Amniotic epithelial cell (primary cell): Measurements from ENCODE around the gene CACNA1B.

ENCODE experiments used
- DNase-seq: peaks from one replicate; pipeline ENCODE4 v3.0.0-alpha.2; 2010; ENCODE audit warnings: low read depth

Gene CACNA1B

DNA sequence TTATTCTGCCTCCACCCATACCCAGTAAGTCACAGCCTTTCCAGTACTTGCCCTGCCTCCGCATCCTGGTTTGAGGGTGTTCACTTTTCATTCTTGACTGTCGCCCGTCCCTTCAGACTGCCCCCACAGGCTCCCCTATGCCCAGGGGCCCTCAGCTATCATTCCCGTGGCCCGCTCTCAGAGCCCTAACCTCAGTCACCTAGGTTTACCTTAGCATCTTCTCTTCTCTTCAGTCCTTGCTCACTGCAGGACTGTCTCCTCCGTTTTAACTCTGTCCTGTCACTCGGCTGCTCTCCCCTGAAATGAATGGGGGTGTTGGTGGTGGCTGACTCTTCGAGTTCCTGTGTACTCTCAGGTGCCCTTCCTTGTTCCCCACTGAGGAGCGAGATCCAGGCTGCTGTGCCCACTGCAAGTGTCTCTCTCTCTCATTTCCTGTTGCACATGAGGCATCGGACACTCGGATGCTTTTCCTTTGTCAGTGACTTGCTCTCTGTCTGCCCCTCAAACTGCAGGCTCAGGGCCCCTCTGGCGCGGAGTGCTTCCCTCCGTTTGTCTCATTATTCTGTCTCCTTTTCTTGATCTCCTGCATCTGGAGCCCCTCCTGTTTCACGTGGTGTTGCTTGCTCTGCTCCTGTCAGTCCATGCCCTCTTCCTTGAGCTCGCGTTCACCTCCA is 89.8 kb downstream of the CACNA1B start:
- no peak for DNase-seq

DNA sequence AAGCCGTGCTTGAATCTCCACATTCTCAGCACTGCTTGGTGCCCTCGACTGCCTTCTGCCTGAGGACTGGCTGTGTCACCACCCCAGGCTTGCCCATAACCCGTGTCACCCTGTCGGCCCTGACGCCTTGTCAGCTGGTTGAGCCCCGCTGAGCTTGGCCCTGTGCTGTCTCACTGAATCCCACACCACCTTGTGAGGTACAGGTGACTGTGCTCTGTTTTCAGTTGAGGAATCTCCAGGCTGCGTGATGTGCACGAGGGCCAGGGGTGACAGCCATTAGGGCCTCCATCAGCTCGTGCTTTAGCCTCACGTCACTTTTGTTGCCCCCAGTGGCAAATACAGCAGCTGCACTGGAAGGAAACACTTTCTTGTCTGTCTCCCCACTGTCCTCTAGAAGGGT is 90.7 kb downstream of the CACNA1B start:
- no peak for DNase-seq

DNA sequence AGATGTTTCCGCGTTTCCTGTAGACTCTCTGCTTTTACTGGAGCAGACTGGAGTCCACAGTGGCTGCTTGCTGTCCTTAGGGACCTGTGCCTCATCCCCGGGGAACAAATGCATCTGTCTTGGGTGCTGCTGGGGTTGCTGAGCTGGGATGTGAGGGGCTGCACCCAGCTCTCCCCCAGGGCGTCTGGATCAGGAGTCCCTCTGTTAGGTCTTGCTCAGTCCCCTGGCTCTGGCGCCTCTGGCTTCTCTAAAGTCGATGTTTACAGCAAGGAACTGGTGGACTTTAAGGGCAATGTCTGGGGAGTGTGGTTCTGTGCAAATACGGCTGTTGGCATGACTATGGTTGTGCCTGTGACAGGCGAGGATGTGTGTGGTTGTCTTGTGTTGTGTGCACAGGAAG is 91.4 kb downstream of the CACNA1B start:
- DNase-seq = no peak

DNA sequence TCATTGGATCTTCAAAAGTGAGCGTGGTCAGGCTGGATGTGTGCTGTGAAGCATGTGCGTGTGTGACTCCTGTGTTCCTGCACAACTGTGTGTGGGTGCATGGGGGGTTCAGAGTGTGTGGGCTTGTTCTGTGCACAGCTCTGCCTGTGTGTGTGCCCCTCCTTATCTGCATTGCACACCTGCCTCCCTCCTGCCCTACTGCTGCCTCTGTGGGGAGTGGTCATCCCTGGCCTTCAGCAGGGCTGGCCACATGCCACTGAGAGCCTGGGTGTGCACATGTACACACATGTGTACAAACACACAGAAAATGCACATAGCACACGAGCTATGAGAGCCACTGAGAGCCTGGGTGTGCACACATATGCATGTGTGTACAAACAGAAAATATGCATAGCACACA is 92.1 kb downstream of the CACNA1B start:
- no peak for DNase-seq

DNA sequence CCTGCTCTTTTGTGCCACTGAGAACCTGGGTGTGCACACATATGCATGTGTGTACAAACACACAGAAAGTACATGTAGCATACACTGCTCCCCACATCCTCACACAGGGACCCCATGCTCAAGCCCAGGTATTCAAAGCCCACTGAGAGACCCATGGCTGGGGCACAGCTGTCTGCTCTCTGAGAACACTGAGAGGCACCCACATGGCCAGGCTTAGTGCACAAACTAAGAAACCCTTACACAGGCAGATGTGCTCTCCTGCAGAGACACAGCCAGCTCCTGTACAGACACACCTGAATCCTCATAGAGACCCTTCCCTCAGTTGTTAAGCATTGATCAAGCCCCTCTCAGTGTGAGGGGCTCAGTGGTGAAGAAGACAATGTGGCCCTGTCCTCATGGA is 92.5 kb downstream of the CACNA1B start:
- DNase-seq = no peak

DNA sequence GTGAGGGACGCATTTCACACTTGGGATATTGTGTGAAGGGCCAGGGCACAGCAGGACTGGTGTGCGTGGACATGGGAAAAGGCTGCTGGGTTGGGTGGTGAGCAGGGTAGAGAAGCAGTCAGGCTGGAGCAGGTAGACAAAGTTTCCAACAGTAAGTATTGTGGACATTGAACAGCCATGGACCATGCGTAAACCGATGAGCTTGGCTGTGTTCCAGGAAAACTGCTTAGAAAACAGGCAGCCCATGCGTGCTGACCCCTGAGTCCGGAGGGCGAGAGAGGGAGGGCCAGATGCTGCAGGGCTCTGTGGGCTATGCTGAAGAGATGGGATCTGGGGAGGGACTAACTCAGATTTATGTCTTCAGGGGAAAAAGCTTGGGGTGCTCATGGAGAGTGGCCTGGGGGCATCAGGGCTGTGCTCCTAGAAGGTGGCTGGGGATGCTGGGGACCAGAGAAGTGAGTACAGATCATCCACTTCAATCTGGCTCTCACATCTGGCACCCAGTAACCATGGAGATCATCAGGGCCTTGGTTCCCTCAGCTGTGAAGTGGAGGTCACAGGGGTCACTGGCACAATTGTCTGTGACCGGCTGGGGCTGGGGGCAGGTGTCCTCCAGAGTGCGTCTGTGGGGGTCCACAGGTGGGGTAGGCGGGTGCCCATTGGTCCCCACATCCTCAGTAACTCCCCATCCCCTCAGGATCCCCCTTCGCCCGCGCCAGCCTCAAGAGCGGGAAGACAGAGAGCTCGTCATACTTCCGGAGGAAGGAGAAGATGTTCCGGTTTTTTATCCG is 93.3 kb downstream of the CACNA1B start:
- DNase-seq = no peak

DNA sequence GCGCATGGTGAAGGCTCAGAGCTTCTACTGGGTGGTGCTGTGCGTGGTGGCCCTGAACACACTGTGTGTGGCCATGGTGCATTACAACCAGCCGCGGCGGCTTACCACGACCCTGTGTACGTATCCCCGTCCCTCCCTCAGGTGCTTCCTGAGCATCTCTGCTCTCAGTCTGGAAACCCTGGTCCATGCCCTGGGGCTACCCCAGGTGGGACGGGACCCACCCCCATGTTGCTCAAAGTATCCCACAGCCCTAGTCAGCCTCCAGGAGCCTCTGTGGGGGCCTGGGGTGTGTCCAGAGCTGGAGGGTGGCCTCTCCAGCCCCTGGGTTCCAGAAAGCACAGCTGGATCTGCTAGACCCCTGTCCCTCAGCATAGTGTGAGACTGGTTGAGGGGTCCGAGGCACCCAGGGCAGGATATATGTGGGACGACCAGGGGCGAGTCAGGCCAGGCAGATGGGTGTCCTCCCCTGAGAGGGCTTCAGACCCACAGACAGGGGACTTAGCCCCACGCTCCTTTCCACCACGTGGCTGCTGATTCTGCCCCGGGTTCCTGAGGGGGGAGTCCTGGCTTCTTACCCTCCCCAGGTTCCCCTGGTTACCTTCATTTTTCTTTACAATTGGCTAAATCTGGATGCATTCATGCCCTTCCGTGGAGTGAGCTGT is 94.0 kb downstream of the CACNA1B start:
- no peak for DNase-seq

DNA sequence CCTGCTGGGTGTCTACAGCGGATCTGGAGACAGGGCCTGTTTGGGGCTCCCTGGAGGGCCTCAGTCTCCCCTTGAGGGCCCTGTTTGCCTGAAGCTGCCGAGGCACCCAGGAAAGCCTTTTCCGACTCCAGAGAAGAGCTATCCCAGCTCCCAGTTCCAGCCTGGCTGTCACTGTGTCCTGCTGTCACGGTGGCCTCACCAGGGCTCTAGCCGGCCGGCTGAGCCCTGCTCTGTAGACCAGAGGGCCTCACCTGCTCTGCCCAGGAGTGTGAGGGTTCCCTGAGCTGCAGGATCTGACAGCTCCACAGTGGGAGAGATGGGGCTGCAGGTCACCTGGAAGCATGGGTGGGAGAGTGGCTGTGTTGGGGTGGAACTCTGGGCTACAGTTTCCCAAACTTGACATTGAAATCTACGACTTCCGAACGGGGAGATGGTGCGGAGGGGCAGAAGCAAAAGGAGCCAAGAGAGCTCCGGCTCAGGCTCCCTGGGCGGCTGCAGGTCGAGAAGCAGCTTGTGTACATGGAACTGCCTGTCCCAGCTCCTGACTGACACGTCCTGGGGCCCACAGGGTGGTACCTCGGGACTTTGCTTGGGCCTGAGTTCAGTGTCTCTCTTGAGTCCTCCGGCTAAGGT is 94.9 kb downstream of the CACNA1B start:
- DNase-seq = no peak

DNA sequence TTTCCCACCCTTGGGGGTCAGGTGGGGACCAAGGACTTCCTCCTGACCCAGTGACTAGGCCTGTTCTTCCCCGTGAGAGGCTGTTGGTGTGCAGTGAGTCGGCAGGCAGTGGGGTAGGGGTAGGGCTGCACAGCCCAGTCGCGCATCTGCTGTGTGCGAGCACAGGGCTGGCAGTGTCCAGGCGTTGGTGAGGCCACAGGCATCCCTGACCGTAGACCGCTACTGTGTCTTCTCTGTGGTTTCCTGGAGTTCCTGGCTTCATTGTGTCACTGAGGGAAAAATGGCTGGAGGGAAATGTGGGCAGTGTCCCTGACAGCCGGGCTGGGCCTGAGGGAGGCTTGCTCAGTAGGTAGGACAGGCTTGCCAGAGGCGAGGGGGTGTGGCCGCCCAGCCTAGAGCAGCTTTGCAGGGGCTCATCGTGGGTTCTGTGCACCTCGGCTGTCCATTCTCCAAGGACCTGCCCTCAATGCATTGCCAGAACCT is 95.4 kb downstream of the CACNA1B start:
- no peak for DNase-seq

DNA sequence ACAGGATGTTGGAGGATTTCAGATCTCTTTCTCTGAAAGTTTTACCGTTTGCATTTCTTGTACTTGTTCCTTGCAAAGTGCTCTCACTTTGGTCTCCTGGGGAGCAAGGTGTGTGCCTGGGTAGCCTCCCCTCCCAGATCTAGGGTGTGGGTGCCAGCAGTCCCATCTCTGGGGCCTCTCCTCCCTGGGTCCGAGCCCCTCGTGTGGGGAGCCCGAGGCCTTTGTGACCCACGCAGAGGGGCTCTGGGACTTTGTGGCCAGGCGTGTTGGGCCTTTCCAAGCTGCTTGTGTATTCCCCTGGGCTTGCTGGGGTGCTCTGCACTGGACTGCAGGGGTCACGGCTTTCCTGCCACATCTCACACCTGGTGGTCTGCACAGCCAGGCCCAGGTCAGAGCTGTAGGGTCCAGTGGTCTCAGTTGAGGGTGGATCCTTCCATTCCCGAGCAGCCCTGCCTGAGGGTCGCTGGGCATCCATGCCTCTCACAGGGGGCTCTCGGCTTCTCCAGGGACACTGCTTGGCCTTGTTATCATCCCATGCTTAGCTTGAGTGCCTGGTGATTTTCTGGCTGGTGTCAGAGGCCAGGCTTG is 96.3 kb downstream of the CACNA1B start:
- no peak for DNase-seq

DNA sequence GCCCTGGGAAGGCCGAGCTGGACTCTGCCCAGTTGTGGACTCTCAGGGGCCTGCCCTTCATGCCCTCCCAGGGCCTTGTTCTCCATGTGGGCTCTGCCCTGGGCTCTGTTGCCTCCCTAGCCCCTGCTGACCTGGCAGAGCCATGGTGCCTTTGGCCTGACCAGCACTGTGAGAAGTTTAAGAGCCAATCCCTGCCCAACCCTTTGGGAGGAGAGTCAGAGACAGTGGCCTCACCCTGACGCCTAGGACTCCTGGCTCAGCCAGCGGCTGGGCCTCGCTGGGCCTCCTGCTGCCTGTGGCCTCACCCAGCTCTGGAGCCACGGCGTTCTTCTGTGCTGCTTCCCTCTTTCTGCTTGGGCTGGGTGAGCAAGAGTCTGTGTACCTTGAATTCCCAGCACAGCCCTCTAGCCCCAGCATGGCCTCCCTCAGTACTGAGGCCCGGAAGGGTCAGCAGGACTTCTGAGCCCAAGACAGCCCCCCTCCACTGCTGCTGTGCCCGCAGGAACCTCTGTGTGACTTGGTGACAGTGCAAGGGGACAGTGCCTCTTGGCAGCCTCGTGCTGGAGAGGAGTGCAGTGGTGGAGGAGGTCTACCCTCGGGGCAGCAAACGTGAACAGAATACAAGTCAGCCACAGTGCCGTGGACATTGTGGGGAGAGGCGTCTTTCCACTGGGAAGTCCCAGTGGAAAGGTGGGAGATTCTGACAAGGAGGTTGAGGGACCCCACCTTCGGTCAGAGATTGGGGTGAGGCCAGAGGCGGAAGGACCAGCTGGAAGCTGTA is 97.4 kb downstream of the CACNA1B start:
- no peak for DNase-seq

DNA sequence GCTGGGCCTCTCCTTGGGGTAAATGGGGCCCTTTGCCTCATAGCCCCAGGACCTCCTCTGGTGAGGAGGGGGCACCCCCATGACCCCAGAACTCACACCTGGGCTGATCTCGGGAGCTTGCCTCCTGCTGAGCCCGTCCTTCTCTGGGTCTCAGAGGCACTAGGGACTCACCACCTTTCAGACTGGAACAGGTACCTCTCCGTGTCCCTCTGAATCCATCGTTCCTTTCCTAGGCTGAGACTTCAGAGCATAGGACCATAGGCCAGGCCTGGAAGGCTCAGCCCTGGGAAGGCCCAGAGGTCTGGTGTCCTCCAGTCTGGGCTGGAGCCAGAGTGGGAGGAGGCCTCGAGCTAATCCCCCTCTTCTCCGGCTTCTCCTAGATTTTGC is 97.9 kb downstream of the CACNA1B start:
- DNase-seq = no peak

DNA sequence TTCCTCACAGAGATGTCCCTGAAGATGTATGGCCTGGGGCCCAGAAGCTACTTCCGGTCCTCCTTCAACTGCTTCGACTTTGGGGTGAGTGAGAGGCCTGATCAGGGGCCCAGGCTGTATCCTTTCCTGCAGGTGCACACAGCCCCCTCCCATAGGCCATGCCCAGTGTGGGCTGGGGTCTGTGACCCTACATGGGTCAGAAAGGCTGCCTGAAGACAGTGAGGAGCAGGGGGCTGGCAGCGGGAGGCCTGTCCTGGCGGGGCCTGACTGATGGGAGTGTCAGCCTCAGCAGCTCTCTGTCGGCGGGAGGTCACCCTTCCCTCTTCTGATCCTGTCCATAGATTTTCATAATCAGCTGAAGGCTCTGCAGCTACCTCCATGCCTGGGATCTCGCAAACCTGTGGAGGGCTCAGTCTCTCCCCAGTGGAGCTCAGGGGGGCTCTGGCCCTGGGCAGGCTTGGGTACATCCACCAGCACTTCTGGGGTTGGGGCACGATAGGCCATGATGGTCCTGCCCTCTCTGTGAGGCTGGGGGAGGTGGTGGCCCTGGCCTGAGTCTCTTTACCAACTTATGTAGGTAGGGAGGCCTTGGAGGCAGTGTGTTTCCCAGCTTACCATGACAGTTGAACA is 98.5 kb downstream of the CACNA1B start:
- DNase-seq = no peak

DNA sequence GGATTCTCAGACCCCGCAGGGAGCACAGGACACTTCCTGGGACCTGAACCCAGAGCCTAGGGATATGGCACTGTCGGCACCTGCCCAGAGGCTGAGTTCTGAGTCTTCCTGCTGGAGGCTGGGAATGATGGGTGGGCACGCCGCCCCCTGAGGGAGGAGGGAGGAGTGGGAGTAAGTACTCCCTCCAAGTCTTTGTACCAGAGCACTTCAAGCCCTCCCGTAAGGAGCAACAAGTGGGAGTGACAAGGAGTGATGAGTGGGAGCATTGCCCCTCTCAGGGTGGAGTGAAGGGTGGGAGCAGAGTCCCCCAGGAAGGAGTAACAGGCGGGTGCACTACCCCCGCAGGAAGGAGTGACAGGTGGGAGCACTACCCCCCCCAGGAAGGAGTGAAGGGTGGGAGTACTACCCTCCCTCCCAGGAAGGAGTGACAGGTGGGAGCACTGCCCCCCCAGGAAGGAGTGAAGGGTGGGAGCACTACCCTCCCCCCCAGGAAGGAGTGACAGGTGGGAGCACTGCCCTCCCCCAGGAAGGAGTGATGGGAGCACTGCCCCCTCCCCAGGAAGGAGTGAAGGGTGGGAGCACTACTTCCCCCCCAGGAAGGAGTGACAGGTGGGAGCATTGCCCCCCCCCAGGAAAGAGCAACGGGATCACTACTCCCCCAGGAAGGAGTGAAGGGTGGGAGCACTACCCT is 100.1 kb downstream of the CACNA1B start:
- DNase-seq = no peak

DNA sequence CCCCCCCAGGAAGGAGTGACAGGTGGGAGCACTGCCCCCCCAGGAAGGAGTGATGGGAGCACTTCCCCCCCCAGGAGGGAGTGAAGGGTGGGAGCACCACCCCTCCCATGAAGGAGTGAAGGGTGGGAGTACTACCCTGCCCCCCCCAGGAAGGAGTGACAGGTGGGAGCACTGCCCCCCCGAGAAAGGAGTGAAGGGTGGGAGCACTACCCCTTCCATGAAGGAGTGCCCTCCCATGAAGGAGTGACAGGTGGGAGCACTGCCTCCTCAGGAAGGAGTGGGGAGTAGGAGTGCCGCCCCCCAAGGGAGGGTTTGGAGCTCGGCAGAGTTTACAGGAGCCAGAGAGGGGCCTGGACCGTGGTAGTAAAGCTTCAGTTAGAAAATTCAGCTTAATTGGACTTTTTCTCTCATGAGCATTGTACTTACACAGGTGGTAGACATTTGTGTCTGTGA is 100.7 kb downstream of the CACNA1B start:
- no peak for DNase-seq

DNA sequence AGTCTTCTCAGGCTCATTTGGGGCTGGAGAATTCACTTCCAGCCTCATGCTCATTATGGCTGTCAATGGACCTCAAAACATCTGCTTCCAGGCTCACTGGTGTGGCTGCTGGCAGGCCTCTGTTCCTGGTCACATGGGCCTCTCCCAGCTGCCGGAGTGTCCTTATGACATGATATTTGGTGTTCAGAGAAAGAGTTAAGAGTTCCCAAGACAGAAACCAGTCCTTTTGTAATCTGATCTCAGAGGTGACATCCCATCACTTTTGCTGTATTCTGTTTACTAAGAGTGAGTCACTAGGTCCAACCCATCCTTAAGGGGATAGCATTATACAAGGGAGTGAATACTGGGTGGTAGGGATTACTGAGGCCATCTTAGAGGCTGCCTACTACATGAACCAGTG is 104.6 kb downstream of the CACNA1B start:
- no peak for DNase-seq

DNA sequence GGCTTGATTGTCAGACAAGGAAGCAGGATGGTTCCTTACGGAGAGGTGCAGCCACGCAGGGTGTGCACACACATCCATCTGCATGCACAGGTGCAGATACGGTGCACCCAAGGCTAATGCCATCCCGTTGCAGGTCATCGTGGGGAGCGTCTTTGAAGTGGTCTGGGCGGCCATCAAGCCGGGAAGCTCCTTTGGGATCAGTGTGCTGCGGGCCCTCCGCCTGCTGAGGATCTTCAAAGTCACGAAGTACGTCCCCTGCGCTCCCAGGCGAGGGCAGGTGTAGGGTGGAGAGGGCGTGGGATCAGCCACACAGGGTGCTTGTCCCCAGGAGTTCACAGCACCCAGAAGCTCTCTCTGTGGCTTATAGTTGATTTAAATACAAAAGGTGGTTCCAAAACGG is 106.4 kb downstream of the CACNA1B start:
- no peak for DNase-seq

DNA sequence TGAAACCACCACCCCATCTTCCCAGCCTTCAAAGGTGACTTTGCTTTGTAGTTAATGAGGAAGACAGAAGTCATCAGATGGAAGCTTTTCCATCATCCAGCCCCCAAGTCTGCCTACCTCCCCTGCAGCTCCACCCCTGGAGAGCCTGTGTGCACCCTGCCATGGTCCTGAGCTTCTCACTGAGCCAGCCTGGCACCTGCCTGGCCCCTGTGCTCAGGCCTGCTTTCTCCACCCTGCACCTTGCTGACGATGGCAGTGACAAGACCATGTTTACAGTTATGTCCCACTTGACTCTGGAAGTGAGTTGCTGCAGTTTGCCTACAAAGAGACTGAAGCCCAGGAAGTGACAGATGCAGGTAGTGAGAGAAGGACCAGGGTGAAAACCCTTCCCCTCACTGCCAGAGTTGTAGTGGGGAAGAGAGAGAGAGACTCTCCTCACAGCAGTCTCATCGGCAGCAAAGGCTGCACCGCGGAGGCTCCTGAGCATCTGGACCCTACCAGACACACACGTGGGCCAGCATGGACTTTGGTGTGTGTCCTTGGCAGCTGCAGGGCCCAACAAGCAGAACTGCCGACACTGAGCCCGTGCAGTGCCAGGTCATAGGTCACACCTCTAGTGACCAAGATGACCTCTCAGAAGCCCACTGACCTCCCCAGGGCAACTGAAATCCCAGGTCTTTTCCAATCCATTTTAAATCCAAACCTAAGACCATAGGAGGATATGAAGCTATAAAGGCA is 107.1 kb downstream of the CACNA1B start:
- DNase-seq = no peak

DNA sequence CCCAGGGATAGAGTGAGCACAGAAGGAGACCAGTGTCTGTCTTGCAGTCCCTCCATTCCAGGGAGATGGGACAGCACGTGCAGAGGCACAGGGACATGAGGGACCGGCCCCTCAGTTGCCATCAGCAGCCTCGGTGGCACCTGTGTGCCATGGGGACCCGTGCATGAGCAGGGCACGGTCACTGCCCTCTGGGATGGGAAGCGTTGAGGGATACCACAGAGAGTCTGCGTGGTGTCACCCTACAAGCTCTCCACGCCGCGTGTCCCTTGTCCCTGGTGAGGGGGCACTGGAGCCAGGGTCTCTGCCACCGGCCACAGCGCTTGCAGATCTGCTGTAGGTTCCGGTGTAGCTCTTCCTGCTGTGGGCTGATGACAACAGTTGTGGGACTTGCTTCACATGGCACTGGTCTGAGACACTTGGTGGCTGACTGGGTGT is 108.1 kb downstream of the CACNA1B start:
- DNase-seq = no peak
